ENCODE measurements around the gene APOL3.

APOL3 gene

GRCh38 chr22:36131907-36132306, 28.6 kb downstream of the APOL3 start:
- Histone ChIP-seq H3K27ac (no peak overlapping the region), H3K4me3 (no peak overlapping the region)
- TF ChIP-seq CTCF (IDR thresholded peaks at IDR 0.05), result no peak
- DNase-seq (ENCODE audit: low spot score), result no peak

- TF ChIP-seq CTCF (IDR thresholded peaks at IDR 0.05), result no peak
- H3K4me3 ChIP-seq, result no peak overlapping the region
- no peak overlapping the region for H3K27ac ChIP-seq
- DNase-seq (ENCODE audit: low spot score), result no peak
Measured at GRCh38 chr22:36129486-36130388, 30.8 kb downstream of the APOL3 start.

- no peak overlapping the region for H3K4me3 ChIP-seq
- no peak overlapping the region for H3K27ac ChIP-seq
- TF ChIP-seq CTCF (IDR thresholded peaks at IDR 0.05), result no peak
- no peak for DNase-seq (ENCODE audit: low spot score)
Measured at GRCh38 chr22:36129071-36129470, 31.5 kb downstream of the APOL3 start.

- DNase-seq (ENCODE audit: low spot score), result no peak
- Histone ChIP-seq H3K4me3 (no peak overlapping the region), H3K27ac (no peak overlapping the region)
- TF ChIP-seq CTCF (IDR thresholded peaks at IDR 0.05), result no peak
Measured at GRCh38 chr22:36125994-36126531, 34.5 kb downstream of the APOL3 start.

GRCh38 chr22:36125434-36125833, 35.1 kb downstream of the APOL3 start:
- Histone ChIP-seq H3K4me3 (no peak overlapping the region), H3K27ac (no peak overlapping the region)
- TF ChIP-seq CTCF (IDR thresholded peaks at IDR 0.05), result no peak
- no peak for DNase-seq (ENCODE audit: low spot score)

- no peak for TF ChIP-seq CTCF (IDR thresholded peaks at IDR 0.05)
- no peak overlapping the region for H3K27ac ChIP-seq
- DNase-seq (ENCODE audit: low spot score), result no peak
- H3K4me3 ChIP-seq, result no peak overlapping the region
Measured at GRCh38 chr22:36124666-36125065, 35.9 kb downstream of the APOL3 start.
